22Rv1 (cell line): Measurements from ENCODE around the gene AXIN2.

ENCODE experiments used
- ZFX ChIP-seq: fragments of 450-650 bp; IDR thresholded peaks from 2 replicates; pipeline ENCODE4 v1.6.1; 2017; ENCODE audit warnings: antibody characterized with exemption, borderline replicate concordance
- TF ChIP-seq, protein P1 (sequence below): fragments of 450-650 bp; IDR thresholded peaks from 2 replicates; pipeline ENCODE4 v1.5.1; 2017; ENCODE audit warnings: mild to moderate bottlenecking

- TF ChIP-seq, protein P1, sequence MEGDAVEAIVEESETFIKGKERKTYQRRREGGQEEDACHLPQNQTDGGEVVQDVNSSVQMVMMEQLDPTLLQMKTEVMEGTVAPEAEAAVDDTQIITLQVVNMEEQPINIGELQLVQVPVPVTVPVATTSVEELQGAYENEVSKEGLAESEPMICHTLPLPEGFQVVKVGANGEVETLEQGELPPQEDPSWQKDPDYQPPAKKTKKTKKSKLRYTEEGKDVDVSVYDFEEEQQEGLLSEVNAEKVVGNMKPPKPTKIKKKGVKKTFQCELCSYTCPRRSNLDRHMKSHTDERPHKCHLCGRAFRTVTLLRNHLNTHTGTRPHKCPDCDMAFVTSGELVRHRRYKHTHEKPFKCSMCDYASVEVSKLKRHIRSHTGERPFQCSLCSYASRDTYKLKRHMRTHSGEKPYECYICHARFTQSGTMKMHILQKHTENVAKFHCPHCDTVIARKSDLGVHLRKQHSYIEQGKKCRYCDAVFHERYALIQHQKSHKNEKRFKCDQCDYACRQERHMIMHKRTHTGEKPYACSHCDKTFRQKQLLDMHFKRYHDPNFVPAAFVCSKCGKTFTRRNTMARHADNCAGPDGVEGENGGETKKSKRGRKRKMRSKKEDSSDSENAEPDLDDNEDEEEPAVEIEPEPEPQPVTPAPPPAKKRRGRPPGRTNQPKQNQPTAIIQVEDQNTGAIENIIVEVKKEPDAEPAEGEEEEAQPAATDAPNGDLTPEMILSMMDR, result no peak
- no peak for TF ChIP-seq ZFX
Observed at GRCh38 chr17:65589321-65589720, 27.9 kb upstream of the AXIN2 start.
